ENCODE results near the gene SNX27. TPM values are rescaled to one million over a fixed set of nuclear protein-coding genes. Genes with fewer than 3 reads are reported as not detected.

Gene SNX27
- total and polyA plus RNA-seq, 2 experiments from 2014 or later, result 40.6 to 59.7 TPM

- H3F3A ChIP-seq (replicated peaks; ENCODE audit: low read depth), result no peaks in the 10 kb centered on the region
- Mint-ChIP-seq H3K4me3 (no peak overlapping the region), H3K9me3 (no peaks in the 10 kb centered on the region), H3K27me3 (ENCODE audit: insufficient read depth, low read depth, poor library complexity) (no peaks in the 10 kb centered on the region), H3K4me1 (peaks cover 14% of the 10 kb centered on the region), H3K27ac (no peak overlapping the region), H3K36me3 (ENCODE audit: low read depth) (peaks cover 3% of the 10 kb centered on the region; the same call in 1 of the 3 replicates)
- H3K4me1 ChIP-seq (ENCODE audit: insufficient read depth), result peaks cover 5% of the 10 kb centered on the region; the same call in 1 of the 2 replicates
- H4K20me1 ChIP-seq (replicated peaks; ENCODE audit: insufficient read depth), result no peaks in the 10 kb centered on the region; the same call in 1 of the 2 replicates
- no peak overlapping the region for H3K4me3 ChIP-seq
- no peaks in the 10 kb centered on the region for H3K27me3 ChIP-seq (ENCODE audit: insufficient read depth)
- H2AFZ ChIP-seq, result no peak overlapping the region
- TF ChIP-seq REST (IDR thresholded peaks at IDR 0.05; ENCODE audit: unreplicated experiment) (no peak), EZH2 (IDR thresholded peaks at IDR 0.05; ENCODE audit: low read depth, unreplicated experiment) (no peak), NANOG (IDR thresholded peaks at IDR 0.05; ENCODE audit: borderline replicate concordance) (no peak), JUNB (IDR thresholded peaks at IDR 0.05; ENCODE audit: unreplicated experiment) (no peak), ETS1 (IDR thresholded peaks at IDR 0.05) (no peak), ZNF114 (CRISPR knock-in tag; IDR thresholded peaks at IDR 0.05) (no peak), EZH2phosphoT487 (IDR thresholded peaks at IDR 0.05; ENCODE audit: unreplicated experiment) (no peak), ZNF462 (CRISPR knock-in tag; IDR thresholded peaks at IDR 0.05) (no peak)
- no peaks in the 10 kb centered on the region for H3K79me2 ChIP-seq (replicated peaks; ENCODE audit: insufficient read depth)
- H3K36me3 ChIP-seq (ENCODE audit: insufficient read depth), result peaks cover 13% of the 10 kb centered on the region; the same call in 1 of the 2 replicates
- no peak overlapping the region for H3K4me2 ChIP-seq
- H3K9me2 ChIP-seq (ENCODE audit: insufficient read depth), result no peaks in the 10 kb centered on the region
- ATAC-seq, result no peak
- no peak for DNase-seq (ENCODE audit: low spot score)
- no peak overlapping the region for H3K27ac ChIP-seq (ENCODE audit: low read depth)
These were observed 43.2 kb upstream of the SNX27 start for GRCh38 chr1:151568626-151569088.
